Measurements from ENCODE around the gene WDFY4. TPM values are rescaled to one million over a fixed set of nuclear protein-coding genes. Genes with fewer than 3 reads are reported as not detected.

The WDFY4 gene
- total RNA-seq, 4 donors from 2014 or later = 0.60 to 20.6 (median 5.1) TPM

DNA sequence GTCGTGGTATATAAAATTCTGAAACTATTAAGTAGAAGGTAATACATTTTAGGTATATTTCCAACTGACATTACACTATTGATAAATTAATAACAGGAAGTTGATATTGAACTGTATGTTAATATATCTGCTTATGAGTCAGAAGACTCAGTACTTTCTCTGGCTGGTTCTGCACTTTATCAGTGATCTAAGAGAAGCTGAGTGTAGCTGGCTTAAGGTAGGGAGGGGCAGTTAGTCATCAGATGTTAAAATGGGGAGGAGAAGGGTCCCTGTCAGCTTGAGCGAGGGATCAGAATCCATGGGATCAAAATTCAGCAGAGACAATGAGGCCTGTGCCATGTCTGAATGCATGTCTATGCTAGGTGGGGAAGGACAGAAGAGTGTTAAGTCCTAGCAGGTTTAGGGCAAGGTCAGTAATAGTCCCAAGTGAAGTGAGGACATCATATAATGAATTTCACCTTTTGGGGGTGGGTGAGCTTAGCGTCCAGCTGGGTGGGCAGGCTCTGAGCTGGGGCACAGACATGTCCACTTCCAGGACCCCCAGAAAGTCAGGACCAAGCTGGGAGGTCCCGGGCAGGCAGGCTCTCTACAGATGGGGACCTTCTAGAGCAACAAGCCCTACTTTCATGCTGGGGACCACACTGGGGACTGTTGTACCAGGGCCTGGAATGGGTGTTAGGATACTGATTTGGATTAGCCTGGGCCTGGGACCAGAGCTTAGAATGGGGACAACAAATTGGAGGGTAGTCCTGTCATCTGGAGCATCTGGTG lies 82.9 kb downstream of the WDFY4 start:
- in situ Hi-C loops (cut with MboI; ENCODE audit: low pct_ligation_motif_present in 1 of 4, low pct_unique_long_range_greater_than_20kb in 1 of 4, low sequenced_read_pairs in 3 of 4) = no loop called here

DNA sequence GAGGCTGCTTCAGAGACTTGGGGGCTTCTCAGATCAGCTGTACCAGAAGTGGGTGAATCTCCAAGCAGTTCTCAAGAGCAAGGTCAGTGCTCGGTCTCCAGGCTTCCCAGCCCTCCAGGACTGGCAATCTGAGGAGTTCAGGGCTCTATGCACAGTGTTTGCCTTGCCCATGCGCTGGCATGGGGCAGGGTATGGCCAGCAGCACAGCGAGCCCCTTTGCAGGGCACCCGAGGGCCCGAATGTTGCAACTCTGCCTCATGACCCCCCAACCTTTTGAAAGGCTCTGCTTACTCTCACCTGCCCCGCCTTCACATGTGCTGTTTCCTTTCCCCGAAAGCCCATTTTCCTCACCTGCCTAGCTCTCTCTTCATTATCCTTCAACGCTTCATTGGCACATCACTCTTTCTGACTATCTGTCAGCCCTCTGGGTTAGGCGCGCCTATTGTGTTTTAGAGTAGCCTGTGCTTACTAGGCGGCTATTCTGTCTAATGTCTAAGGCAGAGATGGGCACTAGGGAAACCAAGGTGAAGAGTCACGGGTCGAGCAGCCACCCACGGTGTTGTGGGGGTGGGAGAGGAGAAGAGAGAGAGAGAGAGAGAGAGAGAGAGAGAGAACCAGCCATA lies 83.6 kb downstream of the WDFY4 start:
- WGBS, 2 donors (ENCODE audit: low coverage in 1 of 2) = 87 to 100% methylated on average over 2 to 14 of the region's 14 CpGs
- DNase-seq = no peak
- in situ Hi-C loops (cut with MboI; ENCODE audit: low pct_ligation_motif_present in 1 of 4, low pct_unique_long_range_greater_than_20kb in 1 of 4, low sequenced_read_pairs in 3 of 4) (no loop called here), intact Hi-C loops (cut with DNase I; ENCODE audit: low total_unique reads) (no loop called here)
- no peaks in the 10 kb centered on the region for H3K27me3 ChIP-seq
- H3K4me1 ChIP-seq = no peaks in the 10 kb centered on the region
- H3K36me3 ChIP-seq = no peaks in the 10 kb centered on the region
- no peaks in the 10 kb centered on the region for H3K9me3 ChIP-seq
- no peak for TF ChIP-seq POLR2AphosphoS5 (IDR thresholded peaks at IDR 0.05)
- no peak for TF ChIP-seq POLR2A (IDR thresholded peaks at IDR 0.05)
- TF ChIP-seq, protein P1, sequence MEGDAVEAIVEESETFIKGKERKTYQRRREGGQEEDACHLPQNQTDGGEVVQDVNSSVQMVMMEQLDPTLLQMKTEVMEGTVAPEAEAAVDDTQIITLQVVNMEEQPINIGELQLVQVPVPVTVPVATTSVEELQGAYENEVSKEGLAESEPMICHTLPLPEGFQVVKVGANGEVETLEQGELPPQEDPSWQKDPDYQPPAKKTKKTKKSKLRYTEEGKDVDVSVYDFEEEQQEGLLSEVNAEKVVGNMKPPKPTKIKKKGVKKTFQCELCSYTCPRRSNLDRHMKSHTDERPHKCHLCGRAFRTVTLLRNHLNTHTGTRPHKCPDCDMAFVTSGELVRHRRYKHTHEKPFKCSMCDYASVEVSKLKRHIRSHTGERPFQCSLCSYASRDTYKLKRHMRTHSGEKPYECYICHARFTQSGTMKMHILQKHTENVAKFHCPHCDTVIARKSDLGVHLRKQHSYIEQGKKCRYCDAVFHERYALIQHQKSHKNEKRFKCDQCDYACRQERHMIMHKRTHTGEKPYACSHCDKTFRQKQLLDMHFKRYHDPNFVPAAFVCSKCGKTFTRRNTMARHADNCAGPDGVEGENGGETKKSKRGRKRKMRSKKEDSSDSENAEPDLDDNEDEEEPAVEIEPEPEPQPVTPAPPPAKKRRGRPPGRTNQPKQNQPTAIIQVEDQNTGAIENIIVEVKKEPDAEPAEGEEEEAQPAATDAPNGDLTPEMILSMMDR (IDR thresholded peaks at IDR 0.05) = no peak
- TF ChIP-seq EP300 (IDR thresholded peaks at IDR 0.05; ENCODE audit: low read depth) = no peak
- no peak overlapping the region for H3K4me3 ChIP-seq
- no peak overlapping the region for H3K27ac ChIP-seq

More for the DNA sequence above, 82.9 kb downstream of the WDFY4 start:
- Histone ChIP-seq H3K4me3 (no peak overlapping the region), H3K36me3 (no peaks in the 10 kb centered on the region), H3K27me3 (no peaks in the 10 kb centered on the region), H3K9me3 (no peaks in the 10 kb centered on the region), H3K4me1 (no peaks in the 10 kb centered on the region), H3K27ac (no peak overlapping the region)
- DNase-seq = no peak
- 71 to 86% methylated on average over 1 to 4 of the region's 4 CpGs for WGBS, 2 donors (ENCODE audit: low coverage in 1 of 2)
- intact Hi-C loops (cut with DNase I; ENCODE audit: low total_unique reads) = loop anchor here (2.0 kb wide), 1 partner anchor 51 kb away; no protein-coding TSS in a partner anchor
- no peak for TF ChIP-seq POLR2A (IDR thresholded peaks at IDR 0.05)
- no peak for TF ChIP-seq POLR2AphosphoS5 (IDR thresholded peaks at IDR 0.05)

DNA sequence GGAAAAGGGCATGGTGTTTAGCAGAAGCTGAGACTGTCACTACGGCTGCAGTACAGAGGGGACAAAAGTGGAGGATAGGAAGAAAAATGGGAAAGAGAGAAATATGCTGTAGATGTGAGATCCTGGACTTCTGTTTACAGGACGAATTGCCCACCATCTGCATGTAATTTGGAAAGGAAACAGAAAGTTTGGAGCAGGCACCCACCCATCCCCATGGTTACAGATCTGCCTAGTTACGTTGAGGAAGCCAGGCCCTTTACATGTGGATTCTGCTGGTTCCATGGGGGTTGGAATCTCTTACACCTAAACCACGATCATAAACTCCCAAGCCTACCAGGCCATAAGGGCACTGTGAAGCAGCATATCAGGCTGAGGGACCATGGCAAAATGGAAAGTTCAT lies 84.3 kb downstream of the WDFY4 start:
- no peaks in the 10 kb centered on the region for H3K9me3 ChIP-seq
- TF ChIP-seq POLR2A (IDR thresholded peaks at IDR 0.05) (no peak), POLR2AphosphoS5 (IDR thresholded peaks at IDR 0.05) (no peak), EP300 (IDR thresholded peaks at IDR 0.05; ENCODE audit: low read depth) (no peak)
- TF ChIP-seq, protein P1 (IDR thresholded peaks at IDR 0.05) = no peak
- in situ Hi-C loops (cut with MboI; ENCODE audit: low pct_ligation_motif_present in 1 of 4, low pct_unique_long_range_greater_than_20kb in 1 of 4, low sequenced_read_pairs in 3 of 4) (no loop called here), intact Hi-C loops (cut with DNase I; ENCODE audit: low total_unique reads) (no loop called here)
- WGBS, 2 donors (ENCODE audit: low coverage in 1 of 2) = 75% methylated on average over 4 of the region's 4 CpGs
- no peaks in the 10 kb centered on the region for H3K36me3 ChIP-seq
- H3K4me3 ChIP-seq = no peak overlapping the region
- H3K27ac ChIP-seq = no peak overlapping the region
- H3K4me1 ChIP-seq = no peaks in the 10 kb centered on the region
- no peaks in the 10 kb centered on the region for H3K27me3 ChIP-seq
- no peak for DNase-seq

DNA sequence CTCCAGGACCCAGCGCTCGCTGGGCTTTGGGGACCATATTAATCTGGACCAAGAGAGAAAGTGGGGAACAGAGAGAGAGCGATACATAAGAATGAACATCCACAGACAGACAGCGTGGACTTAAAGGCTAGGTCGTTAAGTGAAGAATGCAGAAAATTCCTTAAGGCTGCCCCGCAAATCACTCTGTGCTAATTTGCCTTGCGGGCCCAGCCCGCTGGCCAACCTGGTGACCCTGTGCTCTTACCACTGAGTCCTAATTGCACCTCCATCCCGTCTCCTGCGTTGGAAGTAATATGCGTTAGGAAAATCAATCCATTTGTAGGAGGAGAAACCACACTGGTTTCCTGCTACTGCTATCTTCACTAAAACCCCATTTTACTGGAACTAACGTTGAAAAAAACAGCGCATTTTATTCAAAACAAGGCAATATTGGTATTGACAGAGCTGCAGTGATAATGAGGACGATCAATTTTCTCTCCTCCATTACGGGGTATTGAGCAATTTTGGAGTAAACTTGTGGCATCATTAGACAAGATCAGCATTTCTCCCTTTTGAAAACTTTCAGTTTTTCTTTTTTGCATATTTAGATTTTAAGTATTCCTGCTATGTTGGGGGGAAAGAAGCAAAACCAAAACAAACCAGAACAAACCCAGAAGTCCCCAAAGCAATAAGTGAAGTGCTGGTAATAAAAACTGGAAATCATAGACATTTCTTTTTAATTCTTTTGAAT lies 85.2 kb downstream of the WDFY4 start:
- H3K4me1 ChIP-seq = no peaks in the 10 kb centered on the region
- intact Hi-C loops (cut with DNase I; ENCODE audit: low total_unique reads) = no loop called here
- no peak overlapping the region for H3K27ac ChIP-seq
- WGBS, 2 donors (ENCODE audit: low coverage in 1 of 2) = 81 to 85% methylated on average over 10 to 15 of the region's 15 CpGs
- TF ChIP-seq POLR2AphosphoS5 (IDR thresholded peaks at IDR 0.05) (no peak), EP300 (IDR thresholded peaks at IDR 0.05; ENCODE audit: low read depth) (no peak), POLR2A (IDR thresholded peaks at IDR 0.05) (no peak)
- TF ChIP-seq, protein P1 (IDR thresholded peaks at IDR 0.05) = no peak
- in situ Hi-C loops (cut with MboI; ENCODE audit: low pct_ligation_motif_present in 1 of 4, low pct_unique_long_range_greater_than_20kb in 1 of 4, low sequenced_read_pairs in 3 of 4) = no loop called here
- no peak overlapping the region for H3K4me3 ChIP-seq
- H3K9me3 ChIP-seq = no peaks in the 10 kb centered on the region
- DNase-seq = no peak
- H3K36me3 ChIP-seq = no peaks in the 10 kb centered on the region
- no peaks in the 10 kb centered on the region for H3K27me3 ChIP-seq
